ENCODE measurements around the gene ACOT13. TPM values are rescaled to one million over a fixed set of nuclear protein-coding genes. Genes with fewer than 3 reads are reported as not detected.

ACOT13 gene
- polyA plus RNA-seq, 2 of the 4 experiments (the other 2 are of a cell fraction) = 22.9 to 87.7 TPM

GRCh38 chr6:24630856-24631505 lies 35.9 kb upstream of the ACOT13 start:
- Histone ChIP-seq H3K9me3 (peaks cover 5% of the 10 kb centered on the region; the same call in 2 of the 3 replicates), H3K4me2 (no peak overlapping the region), H3K4me1 (no peaks in the 10 kb centered on the region), H3K27ac (no peak overlapping the region), H3K4me3 (no peak overlapping the region)
- 87% methylated on average over 5 of the region's 5 CpGs for WGBS (ENCODE audit: missing lambda C conversion rate)
- no peak for FAIRE-seq
- ChIA-PET POLR2A (no interaction called here), CTCF (no interaction called here)
- DNase-seq (ENCODE audit: low read depth in 1 of 2, low spot score in 1 of 2) = no peak
- ATAC-seq = no peak
- TF ChIP-seq PBX3 (IDR thresholded peaks at IDR 0.05) = no peak
- no peak for TF ChIP-seq EP300 (IDR thresholded peaks at IDR 0.05)
- no peak for TF ChIP-seq NR3C1 (IDR thresholded peaks at IDR 0.05)
- no peak for TF ChIP-seq CHD2 (IDR thresholded peaks at IDR 0.05; ENCODE audit: low read length, partially characterized antibody)
- TF ChIP-seq FOSL2 (IDR thresholded peaks at IDR 0.05) = no peak
- TF ChIP-seq FOSL2 (CRISPR knock-in tag; IDR thresholded peaks at IDR 0.05) = no peak
- no peak for TF ChIP-seq RARB (CRISPR knock-in tag; IDR thresholded peaks at IDR 0.05)
- TF ChIP-seq E2F6 (IDR thresholded peaks at IDR 0.05; ENCODE audit: borderline replicate concordance, low read depth) = no peak
- TF ChIP-seq BHLHE40 (IDR thresholded peaks at IDR 0.05; ENCODE audit: low read depth, low read length) = no peak
- no peak for TF ChIP-seq CBX8 (IDR thresholded peaks at IDR 0.05)
- TF ChIP-seq EHMT2 (IDR thresholded peaks at IDR 0.05; ENCODE audit: low read depth) = no peak
- TF ChIP-seq KDM5A (IDR thresholded peaks at IDR 0.05) = no peak

DNA sequence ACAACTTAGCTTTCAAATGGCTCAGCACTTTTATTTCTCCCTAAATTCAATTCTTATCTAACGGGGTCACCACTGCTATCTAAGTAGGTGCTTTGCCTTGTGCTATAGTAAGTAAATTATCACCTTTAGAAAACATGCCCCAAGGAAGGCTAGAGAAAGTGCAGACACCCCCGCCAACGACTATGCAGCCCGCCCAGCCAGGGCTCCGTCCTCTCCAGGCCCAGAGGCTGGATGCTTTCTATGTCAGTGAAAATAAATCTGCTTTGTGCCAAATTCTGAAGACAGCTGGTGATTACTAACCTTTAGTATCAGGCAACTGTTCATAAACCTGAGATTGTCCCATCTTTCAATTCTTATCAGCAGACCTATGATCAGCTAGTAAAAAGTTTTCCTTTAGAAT lies 35.2 kb upstream of the ACOT13 start:
- Histone ChIP-seq H3K9me3 (peaks cover 5% of the 10 kb centered on the region; the same call in 2 of the 3 replicates), H3K4me3 (no peak overlapping the region), H3K4me2 (no peak overlapping the region), H3K4me1 (no peaks in the 10 kb centered on the region), H3K27ac (no peak overlapping the region)
- ChIA-PET POLR2A (no interaction called here), CTCF (interaction anchor here (0.6 kb wide), 1 partner anchor 55 kb away, joined by 3 read pairs; no protein-coding TSS in a partner anchor)
- 74% methylated on average over 5 of the region's 5 CpGs for WGBS (ENCODE audit: missing lambda C conversion rate)
- DNase-seq (ENCODE audit: low read depth in 1 of 2, low spot score in 1 of 2) (no peak), ATAC-seq (no peak), FAIRE-seq (no peak)
- no peak for TF ChIP-seq FOSB (CRISPR knock-in tag; IDR thresholded peaks at IDR 0.05)
- TF ChIP-seq ZFP36 (IDR thresholded peaks at IDR 0.05; ENCODE audit: borderline replicate concordance, partially characterized antibody) = no peak
- no peak for TF ChIP-seq NPAS2 (CRISPR knock-in tag; IDR thresholded peaks at IDR 0.05; ENCODE audit: borderline replicate concordance)
- TF ChIP-seq ZC3H11A (IDR thresholded peaks at IDR 0.05) = no peak
- no peak for TF ChIP-seq FOSL2 (IDR thresholded peaks at IDR 0.05)
- no peak for TF ChIP-seq FOSL2 (CRISPR knock-in tag; IDR thresholded peaks at IDR 0.05)
- no peak for TF ChIP-seq HOXB5 (CRISPR knock-in tag; IDR thresholded peaks at IDR 0.05)
- TF ChIP-seq ESRRA (IDR thresholded peaks at IDR 0.05; ENCODE audit: borderline replicate concordance, low read length) = no peak
- TF ChIP-seq MAX (IDR thresholded peaks at IDR 0.05) = no peak
- TF ChIP-seq, protein P1, sequence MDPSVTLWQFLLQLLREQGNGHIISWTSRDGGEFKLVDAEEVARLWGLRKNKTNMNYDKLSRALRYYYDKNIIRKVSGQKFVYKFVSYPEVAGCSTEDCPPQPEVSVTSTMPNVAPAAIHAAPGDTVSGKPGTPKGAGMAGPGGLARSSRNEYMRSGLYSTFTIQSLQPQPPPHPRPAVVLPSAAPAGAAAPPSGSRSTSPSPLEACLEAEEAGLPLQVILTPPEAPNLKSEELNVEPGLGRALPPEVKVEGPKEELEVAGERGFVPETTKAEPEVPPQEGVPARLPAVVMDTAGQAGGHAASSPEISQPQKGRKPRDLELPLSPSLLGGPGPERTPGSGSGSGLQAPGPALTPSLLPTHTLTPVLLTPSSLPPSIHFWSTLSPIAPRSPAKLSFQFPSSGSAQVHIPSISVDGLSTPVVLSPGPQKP (IDR thresholded peaks at IDR 0.05; ENCODE audit: low read depth, low read length) = no peak
- no peak for TF ChIP-seq KDM1A (IDR thresholded peaks at IDR 0.05; ENCODE audit: low read depth)
- TF ChIP-seq CBX8 (IDR thresholded peaks at IDR 0.05) = no peak
- no peak for TF ChIP-seq POLR2AphosphoS2 (conservative IDR thresholded peaks at IDR 0.05; ENCODE audit: low read length)
- TF ChIP-seq MYC (IDR thresholded peaks at IDR 0.05; ENCODE audit: borderline replicate concordance, low read length) = no peak
- TF ChIP-seq USF2 (IDR thresholded peaks at IDR 0.05) = no peak
- no peak for TF ChIP-seq CBX2 (IDR thresholded peaks at IDR 0.05; ENCODE audit: borderline replicate concordance, low read depth)
- TF ChIP-seq HOXA7 (CRISPR knock-in tag; IDR thresholded peaks at IDR 0.05) = no peak

Data from A549 (cell line).